ENCODE results near the gene MAPK4.

MAPK4 gene

DNA sequence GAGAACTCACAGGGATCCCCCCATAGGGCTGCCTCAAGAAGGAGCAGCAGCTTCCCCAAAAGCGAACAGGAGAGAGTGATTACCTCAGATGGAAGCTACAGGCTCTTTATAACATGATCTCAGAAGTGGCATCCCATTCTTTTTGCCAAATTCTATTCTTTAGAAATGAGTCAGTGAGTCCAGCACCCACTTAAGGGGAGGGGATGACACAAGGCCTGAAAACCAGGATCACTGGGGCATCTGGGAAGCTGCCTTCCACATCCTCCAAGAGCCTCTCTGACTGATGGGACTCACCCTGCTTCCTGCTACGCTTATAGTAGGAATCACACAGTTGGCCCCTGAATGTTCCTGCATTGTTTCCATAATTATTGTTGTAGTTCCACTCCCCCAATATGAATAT lies 96.5 kb downstream of the MAPK4 start:
- DNase-seq = no peak

DNA sequence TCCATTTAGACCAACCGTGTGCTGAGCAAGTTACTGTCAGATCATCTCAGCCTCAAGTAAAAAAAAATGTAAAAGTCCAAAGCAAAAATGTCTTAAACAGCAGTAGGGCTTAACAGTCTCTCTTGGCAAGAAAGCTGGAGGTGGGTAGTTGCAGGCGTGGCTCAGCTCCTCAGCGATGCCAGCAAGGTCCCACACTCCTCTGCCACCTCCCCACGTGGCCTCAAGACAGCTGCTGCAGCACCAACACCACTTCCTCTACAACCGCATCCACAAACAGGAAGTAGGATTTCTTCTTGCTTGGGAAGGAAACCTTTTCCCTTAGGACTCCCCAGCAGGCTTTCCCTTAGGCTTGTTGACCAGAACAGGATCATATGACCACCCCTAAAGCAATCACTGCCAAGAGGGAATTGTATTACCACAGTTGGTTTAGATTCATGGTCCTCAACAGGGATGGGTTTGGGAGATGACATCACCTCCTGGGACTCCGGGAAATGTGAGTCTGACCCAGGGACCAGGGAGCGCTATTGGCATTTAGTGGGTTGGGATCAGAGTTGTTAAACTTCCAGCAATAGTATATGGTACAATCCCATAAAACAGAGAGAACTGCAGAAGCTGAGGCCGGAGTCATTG lies 97.1 kb downstream of the MAPK4 start:
- no peak for DNase-seq

DNA sequence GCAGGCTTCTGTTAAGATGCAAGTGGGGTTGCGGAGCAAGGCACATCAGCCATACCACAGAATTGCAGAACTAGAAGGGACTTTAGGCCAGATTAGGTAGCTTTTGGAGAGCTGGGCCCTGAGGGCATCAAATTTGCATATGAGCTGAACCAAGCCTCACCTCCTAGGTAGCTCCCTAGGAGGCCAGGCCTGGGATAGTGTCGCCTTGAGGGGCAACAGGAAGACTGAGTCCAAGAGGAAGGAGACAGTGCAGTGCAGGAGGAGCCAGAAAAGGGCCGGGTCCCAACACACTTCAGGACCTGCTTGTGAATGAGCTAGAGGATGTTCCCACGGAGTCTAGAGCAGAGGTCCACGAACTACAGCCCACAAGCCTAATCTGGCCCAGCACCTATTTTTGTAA lies 98.7 kb downstream of the MAPK4 start:
- no peak for DNase-seq

DNA sequence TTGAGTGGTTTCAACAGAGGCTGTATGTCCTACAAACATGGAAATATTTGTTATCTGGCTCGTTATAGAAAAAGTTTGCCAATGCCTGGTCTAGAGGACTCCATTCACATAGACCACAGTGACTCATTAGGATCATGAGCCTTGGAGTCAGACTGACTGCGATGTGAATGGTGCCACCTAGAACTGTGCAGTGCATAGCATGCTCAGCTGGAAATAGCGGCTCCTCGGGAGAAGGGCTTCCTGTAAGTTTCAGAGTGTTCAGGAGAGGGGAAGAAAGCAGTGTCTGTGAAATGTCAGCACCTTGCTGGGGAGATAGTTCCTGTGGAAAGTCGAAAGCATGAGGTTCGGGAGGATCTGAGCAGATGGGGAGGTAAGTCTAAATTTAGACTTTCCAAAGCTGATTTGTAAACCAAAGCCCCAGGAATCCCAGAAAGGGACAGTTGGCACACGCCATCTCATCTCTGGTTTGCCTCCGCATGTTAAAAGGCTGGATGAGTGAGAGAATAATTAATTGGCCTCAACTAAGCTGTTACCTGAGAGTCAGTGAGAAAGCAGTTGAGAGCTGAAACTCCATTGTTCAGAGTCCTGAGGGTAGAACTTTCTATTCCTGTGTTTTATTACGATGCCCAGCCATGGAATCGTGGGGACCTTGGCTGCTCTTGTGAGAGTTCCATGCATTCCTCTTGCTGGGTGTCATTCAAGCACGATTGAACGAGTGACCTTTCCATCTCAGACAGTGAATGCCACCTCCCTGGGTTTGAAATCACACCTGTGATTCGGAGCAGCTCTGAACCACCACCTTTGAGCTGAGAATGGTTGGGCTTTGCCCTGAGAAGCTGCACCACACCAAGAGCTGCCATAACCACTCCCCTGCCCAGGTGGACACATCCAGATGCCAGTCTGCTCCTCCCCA lies 99.5 kb downstream of the MAPK4 start:
- DNase-seq = no peak

DNA sequence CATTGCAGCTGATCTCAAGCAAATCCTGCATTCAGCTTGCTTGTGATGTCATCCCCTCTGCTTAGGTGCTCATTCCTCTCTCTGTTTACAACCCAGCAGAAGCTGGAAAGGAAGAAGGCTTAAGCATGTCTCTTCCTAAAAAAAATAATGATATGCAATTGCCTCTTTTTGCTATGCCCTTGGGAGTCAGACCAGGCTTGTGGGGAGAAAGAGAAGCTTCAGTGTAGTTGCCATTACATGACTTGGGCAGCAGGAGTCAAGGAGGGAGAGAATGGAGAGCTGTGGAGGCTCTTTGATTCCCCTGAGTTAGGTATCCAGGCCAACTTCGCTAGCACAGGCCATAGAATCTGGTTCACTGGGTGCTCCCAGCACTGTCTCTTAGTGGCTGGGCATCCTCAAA lies 101.1 kb downstream of the MAPK4 start:
- DNase-seq = no peak

DNA sequence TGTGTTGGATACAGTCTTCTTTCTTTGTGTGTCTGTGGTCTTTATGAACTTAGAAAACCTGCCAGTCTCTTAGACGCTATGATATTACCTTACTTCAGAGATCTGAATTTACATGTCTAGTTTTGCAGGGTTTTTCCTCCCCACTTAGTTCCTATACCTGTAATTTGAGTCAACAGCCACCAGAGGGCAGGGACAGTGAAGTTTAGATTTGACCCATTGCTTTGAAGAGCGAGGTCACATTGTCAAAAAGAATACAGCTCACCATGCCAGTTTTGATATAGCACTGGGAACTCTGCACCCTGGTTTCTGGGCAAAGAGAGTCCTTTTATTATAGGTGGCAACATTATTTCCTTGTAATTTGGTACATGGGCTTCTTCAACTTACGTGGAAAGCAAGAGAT lies 102.3 kb downstream of the MAPK4 start:
- no peak for DNase-seq

DNA sequence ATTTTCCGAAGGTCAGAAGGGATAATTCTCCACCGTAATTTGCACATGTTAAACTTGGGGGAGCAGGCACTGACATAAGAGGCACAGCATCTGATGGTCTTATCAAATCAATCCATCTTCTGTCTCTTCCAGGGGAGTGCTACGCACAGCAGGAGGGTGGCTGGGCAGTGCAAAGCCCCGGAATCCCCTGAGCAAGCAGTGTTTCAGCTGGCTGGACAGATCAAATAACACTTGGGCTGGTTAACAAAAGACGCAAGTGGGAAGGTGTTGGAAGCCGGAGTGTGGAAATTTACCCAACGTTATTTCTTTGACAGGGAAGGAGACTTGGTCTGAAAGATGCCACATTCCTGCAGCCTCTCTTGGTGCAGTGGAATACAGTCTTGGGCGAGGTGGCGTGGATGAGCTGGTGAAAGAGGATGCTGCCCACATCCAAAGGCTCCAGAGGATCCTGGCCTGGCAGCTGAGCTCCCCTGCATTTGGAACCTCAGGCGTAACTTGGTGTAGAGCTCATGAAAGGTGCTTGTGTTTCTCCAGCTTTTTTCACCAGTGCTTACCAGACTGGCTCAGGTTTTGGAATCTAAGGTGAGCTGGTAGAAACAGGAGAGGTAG lies 103.0 kb downstream of the MAPK4 start:
- no peak for DNase-seq

DNA sequence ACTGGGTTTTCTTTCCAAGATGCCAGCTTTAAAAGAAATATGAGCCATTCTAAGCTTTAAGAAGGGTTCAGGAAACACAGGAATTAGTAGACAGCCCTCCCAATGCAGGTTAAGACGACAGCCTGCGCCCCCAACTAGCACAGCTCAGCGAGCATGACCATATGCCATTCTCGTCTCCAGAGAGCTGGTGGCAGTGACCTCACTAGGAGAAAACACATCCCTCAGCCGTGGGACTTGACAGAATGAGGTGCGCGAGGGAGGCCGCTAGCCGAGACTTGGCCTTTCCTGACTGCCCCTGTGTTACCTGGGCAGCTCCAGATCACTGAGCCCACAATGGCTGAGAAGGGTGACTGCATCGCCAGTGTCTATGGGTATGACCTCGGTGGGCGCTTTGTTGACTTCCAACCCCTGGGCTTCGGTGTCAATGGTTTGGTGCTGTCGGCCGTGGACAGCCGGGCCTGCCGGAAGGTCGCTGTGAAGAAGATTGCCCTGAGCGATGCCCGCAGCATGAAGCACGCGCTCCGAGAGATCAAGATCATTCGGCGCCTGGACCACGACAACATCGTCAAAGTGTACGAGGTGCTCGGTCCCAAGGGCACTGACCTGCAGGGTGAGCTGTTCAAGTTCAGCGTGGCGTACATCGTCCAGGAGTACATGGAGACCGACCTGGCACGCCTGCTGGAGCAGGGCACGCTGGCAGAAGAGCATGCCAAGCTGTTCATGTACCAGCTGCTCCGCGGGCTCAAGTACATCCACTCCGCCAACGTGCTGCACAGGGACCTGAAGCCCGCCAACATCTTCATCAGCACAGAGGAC lies 103.9 kb downstream of the MAPK4 start:
- no peak for DNase-seq

DNA sequence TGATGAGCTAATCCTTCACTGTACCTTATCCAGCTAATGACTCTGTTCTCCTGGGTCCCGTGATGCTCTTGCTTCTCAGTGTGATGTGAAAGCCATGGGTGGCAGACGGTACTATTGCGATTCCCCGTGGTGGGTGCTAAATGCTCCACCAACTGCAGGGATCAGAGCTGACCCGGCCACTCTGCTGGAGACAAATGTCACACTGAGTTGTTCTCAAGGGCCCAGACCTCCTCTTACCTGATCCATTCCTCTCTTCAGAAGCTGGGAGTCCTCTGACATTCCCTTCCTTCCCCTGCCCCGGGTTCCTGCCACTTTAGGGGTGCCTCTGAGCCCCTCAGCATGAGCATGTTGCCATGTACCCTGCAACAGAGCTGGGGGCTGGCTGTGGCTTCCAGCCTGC lies 105.1 kb downstream of the MAPK4 start:
- DNase-seq = no peak

DNA sequence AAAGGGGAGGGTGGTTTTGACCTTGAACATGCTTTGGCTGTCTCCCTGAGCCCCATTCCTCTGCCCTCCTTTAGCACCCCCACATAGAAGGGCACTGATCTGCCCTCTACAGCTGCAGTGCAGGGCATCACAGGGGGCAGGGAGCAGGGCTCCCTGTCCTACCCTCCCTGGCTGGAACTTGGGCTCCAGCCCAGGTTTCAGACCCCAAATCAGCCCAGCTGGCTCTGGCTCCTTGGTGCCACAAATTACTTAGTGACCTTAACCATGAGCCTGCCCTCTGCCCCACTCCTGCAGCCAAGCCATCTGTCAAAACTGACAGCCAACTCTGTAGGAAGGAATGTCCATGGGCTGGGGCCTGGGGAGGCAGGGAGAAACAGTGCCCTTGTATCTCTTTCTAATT lies 105.6 kb downstream of the MAPK4 start:
- no peak for DNase-seq

DNA sequence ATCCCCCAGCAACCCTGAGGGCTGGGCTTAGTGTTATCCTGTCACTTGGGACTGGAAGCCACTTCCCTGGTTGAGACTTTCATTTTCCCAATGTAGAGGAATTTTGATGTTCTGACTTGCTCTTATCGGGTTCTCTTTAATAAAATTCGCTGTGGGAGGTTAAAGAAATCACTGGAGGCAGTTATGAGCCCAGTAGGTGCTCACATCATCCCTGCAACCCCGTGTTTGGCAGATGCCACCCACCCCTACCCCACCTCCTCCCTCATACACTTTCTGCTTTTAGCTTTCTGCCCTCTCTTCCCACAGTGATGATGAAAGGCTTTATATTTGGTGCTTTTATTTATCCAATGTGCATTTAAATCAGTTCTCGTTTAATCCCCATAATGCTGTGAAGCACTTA lies 106.6 kb downstream of the MAPK4 start:
- DNase-seq = no peak

DNA sequence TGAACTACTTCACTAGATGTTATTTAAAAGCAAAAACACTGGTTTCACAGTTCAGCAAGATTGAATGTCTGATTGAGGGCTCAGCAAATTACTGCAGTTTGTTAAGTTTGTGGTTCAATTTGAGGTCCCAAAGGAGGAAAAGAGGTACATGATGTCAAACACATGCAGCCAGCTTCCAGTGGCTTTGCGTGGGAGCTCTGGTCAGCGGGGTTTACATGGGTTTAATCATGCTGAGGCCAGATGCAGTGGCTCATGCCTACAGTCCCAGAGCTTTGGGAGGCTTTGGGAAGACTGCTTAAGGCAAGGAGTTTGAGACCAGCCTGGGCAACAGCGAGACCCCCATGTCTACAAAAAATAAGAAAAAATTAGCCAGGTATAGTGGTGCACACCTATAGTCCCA lies 111.5 kb downstream of the MAPK4 start:
- DNase-seq = no peak

DNA sequence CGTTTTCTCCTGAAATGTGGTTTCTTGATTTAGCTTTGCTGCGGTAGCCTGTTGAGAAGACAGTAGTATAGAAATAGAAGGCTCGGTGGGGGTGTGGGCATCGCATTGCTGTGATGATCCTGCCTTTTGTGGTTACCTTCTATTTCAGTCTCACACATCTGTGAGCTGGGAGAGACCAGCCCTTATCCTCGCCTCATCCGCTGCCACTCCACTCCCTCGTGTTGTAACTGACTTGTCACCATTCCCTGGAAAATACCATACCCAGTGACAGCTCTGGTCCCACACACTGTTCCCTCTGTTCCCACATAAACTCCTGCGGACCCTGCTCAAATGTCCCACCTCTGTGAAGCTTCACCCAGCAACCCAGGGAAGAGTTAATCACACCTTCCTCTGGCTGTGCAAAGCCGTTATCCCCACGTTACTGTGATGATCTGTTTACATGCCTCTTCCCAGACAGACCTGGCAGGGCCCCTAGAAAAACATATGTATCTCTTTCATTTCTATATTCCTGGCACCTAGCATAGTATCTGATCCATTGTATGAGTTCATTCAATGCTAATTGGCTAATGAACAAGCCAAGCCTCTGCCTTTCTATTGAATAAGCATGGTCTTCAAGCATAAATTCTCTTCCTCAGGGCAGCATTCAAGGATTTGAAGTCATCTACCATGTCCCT lies 114.6 kb downstream of the MAPK4 start:
- DNase-seq = no peak

DNA sequence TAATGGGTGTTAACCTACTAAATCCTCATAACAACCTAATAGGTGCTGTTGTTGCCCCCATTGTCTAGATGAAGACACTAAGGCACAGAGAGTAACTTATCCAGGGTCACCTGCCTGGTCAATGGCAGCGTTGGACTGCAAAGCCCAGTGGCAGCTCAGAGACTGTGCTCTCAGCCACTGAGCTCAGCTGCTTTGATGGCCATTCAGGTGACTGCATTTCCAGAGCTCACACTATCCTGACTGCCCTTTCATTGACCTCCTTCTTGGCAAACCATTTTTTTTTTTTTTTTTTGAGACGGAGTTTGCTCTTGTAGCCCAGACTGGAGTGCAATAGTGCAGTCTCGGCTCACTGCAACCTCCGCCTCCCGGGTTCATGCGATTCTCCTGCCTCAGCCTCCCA lies 115.2 kb downstream of the MAPK4 start:
- no peak for DNase-seq

DNA sequence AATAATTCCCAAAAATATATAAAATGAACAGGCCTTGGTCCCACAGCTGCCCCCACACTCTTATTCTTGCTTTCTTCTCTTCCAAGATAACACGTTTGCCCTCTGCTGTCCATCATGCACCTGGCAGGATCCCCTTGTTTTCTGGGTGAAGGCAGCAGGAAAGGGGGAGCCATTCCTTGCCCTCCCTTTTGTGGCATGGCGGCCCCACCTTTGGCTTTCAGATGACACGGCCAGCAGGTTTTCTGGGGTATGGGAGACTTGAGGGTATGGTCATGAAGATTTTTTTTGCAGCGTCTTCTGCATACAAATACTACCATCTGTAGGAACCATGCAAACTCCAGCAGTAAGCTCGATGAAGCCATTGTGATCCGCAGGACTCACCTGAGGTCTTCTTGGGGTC lies 118.8 kb downstream of the MAPK4 start:
- DNase-seq = no peak

DNA sequence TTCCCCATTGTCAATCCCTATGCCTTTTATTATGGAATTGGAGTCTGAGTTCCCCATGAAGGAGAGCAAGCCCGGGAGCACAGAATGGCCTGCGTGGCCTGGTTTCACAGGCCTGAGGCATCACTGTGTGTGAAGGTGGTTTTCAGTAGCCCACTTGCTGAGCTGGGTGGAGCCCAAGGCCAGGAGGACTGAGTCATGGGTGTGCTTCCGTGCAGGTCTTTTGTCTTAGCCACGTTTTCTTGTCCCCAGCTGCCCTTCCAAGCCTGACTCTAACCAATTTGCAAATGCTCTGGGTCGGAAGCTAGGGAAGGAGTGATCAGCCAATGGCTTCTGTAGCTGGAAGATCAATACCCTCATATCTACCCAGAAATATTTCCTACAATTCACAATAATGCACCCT lies 119.2 kb downstream of the MAPK4 start:
- DNase-seq = no peak

DNA sequence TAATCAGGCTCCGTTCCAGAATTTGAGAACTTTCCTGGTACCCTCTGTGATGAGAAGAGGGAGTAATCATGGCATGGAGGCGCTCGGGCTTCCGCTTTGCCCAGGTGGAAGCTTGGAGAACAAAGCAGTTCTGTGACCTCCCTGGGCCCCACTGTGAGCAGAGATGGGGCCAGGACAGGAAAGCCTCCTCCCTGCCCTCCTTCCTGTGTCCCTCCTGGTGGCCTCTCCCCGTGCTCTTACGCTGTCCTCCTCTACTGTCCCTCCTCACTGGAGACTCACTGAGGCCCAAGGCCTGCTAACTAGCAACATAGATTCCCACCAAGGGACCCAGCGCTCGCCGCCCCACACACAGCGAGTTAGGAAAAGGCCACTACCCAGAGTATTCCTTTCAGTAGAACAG lies 119.8 kb downstream of the MAPK4 start:
- no peak for DNase-seq

DNA sequence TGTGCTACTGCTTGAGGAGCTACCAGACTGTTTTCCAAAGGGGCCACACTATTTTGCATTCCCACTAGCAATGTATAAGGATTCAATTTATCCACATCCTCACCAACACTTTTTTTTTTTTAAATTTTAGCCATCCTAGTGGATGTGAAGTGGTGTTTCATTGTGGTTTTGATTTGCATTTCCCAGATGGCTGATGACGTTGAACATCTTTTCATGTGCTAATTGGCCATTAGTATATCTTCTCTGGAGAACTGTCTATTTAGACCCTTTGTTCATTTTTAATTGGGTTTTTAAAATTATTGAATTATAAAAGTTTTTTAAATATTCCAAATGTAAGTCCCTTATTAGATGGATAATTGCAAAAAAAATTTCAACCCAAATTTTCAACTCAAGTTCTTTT lies 121.1 kb downstream of the MAPK4 start:
- DNase-seq = no peak

DNA sequence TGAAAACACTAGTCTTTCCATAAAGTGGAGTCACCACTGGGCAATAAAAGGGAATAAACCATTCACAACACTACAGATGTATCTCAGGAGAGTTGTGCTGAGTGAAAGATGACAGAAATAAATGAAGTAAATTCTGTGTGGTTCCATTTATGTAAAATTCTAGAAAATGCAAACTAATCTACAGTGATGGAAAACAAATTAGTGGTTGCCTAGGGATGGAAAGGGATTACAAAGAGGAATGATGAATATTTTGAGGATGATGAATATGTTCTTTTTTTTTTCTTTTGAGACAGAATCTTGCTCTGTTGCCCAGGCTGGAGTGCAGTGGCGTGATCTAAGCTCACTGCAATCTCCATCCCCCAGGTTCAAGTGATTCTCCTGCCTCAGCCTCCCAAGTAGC lies 123.0 kb downstream of the MAPK4 start:
- DNase-seq = no peak

DNA sequence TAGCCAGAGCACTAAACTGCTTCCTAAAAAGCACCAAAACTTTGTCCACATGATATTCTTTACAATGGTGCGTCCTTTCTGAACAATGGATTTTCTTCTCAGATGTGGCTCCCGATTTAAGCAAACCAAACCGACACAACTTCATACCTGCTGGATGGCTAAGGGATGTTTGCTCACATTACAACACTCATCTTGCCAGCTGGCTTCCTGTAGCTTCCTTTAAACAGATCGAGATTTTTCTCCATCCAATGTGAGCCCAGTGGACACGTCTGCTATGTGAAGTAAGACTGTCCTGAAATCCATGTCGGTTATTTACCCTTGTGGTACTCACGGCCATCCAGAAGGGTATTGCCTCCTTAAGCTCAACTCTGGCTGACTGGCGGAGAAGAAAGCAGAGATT lies 126.5 kb downstream of the MAPK4 start:
- DNase-seq = no peak

DNA sequence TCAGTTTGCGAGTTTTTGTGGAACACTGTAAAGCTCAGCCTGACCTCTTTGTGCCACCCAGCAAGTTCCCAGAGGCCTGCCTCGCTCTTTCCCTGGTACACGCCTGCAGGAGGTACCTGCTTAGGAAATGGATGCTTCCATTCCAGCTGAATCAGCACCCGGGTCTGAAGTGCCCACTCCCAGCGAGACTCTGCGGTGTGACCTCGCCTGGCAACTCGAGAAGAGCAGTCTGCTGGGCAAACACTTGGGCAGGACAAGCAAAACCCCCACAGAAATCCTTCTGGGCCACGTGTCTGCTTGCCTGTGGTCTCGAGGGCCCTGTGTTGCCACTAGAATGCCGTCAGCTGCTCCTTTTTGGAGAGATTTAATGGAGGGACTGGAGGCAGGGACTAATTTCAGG lies 127.6 kb downstream of the MAPK4 start:
- DNase-seq = no peak

DNA sequence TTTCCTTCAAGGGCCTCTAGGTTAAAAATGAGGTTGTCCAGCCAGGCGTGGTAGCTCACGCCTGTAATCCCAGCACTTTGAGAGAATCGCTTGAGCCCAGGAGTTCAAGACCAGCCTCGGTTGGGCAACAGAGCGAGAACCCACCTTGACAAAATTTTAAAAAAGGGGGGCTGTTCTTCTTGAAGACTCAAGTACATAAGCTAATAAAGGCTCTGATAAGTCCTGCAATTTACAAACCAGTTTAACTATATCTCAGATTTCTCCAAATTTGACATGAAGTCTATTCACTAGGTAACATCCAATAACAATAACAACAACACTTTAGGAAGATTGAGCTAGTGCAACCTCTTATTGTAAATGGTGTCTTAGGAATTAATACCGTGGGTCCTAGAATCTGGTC lies 129.7 kb downstream of the MAPK4 start:
- DNase-seq = no peak

DNA sequence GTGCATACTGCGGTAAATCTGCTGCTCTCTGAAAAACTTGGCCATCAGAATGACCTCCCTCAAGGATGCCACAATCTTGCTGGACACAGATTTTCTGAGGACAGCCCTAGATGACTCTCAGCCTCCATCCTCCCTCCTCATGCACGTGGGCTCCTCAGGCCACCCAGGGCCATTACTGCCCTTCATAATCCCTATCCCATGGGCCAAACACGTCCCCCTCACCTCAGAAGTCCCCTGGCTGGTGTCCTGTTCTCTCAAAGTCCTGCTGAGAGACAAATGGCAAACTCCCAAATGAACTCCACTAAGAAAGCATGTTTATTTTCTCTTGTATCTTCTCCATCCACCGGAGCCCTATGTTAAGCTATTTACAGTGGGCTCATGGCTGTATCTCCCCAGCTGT lies 134.3 kb downstream of the MAPK4 start:
- DNase-seq = no peak

Data from T-helper 9 cell (primary cell).